Left ventricle myocardium inferior (tissue), 1 donor: ENCODE results near the gene CYTH4. TPM values are rescaled to one million over a fixed set of nuclear protein-coding genes. Genes with fewer than 3 reads are reported as not detected.

ENCODE experiments used
- DNase-seq: peaks from one replicate; pipeline ENCODE4 v3.0.0-alpha.2; 2020
- H3K27ac ChIP-seq: fragments of 200-600 bp; replicated peaks from 2 replicates; pipeline ENCODE4 v1.8.0; 2021
- H3K27me3 ChIP-seq: fragments of 200-600 bp; 2 replicates; pipeline ENCODE4 v1.8.0; 2021; ENCODE audit warnings: low read depth
- H3K36me3 ChIP-seq: fragments of 200-600 bp; 2 replicates; pipeline ENCODE4 v1.8.0; 2021
- H3K4me1 ChIP-seq: fragments of 200-600 bp; 2 replicates; pipeline ENCODE4 v1.8.0; 2021
- H3K4me3 ChIP-seq: fragments of 200-600 bp; 2 replicates; pipeline ENCODE4 v1.8.0; 2021; ENCODE audit warnings: mild to moderate bottlenecking, moderate library complexity
- H3K9me3 ChIP-seq: fragments of 200-600 bp; replicated peaks from 2 replicates; pipeline ENCODE4 v1.8.0; 2021
- CTCF ChIP-seq: fragments of 200-600 bp; IDR thresholded peaks from 2 replicates; pipeline ENCODE4 v1.8.0; 2021; ENCODE audit warnings: antibody characterized with exemption, mild to moderate bottlenecking, borderline replicate concordance
- intact Hi-C: fragments of 100-400 bp; cut with micrococcal nuclease; formaldehyde crosslinking; loops from one replicate; pipeline ENCODE4 v1.11.0; 2022
- total RNA-seq: library from RNA; stranded (reverse); fragmentation: NEBNext Ultra II Directional; extraction: Animal tissue kit (Norgen Biotek cat#: 25700); gene quantifications from one replicate; pipeline ENCODE4 v1.2.1, GENCODE V29; 2021
- donor health status: DM: no; HTN: yes; CAD: no; lungs with severe emphysema.

CYTH4 gene
- total RNA-seq, 1 donor from 2014 or later = 4.8 TPM

GRCh38 chr22:37284126-37284804 is 2.0 kb downstream of the CYTH4 start:
- H3K9me3 ChIP-seq = no peaks in the 10 kb centered on the region
- TF ChIP-seq CTCF = no peak
- peaks cover 11% of the 10 kb centered on the region for H3K4me1 ChIP-seq
- H3K4me3 ChIP-seq = peak overlapping the region; percentile 51
- H3K27ac ChIP-seq = peak overlapping the region; percentile 55
- intact Hi-C loops = no loop called here
- DNase-seq = no peak
- H3K36me3 ChIP-seq = no peaks in the 10 kb centered on the region
- H3K27me3 ChIP-seq = peaks cover 95% of the 10 kb centered on the region

GRCh38 chr22:37284805-37285355 is 2.6 kb downstream of the CYTH4 start:
- peak overlapping the region; percentile 51 for H3K4me3 ChIP-seq
- intact Hi-C loops = no loop called here
- no peak for TF ChIP-seq CTCF
- no peaks in the 10 kb centered on the region for H3K36me3 ChIP-seq
- peaks cover 11% of the 10 kb centered on the region for H3K4me1 ChIP-seq
- peak overlapping the region; percentile 55 for H3K27ac ChIP-seq
- peak; percentile 49 for DNase-seq
- H3K27me3 ChIP-seq = peaks cover 95% of the 10 kb centered on the region
- no peaks in the 10 kb centered on the region for H3K9me3 ChIP-seq

- H3K9me3 ChIP-seq = no peaks in the 10 kb centered on the region
- TF ChIP-seq CTCF = no peak
- intact Hi-C loops = no loop called here
- H3K27me3 ChIP-seq = peaks cover 93% of the 10 kb centered on the region
- H3K4me1 ChIP-seq = peaks cover 11% of the 10 kb centered on the region
- DNase-seq = no peak
- H3K4me3 ChIP-seq = peak overlapping the region; percentile 5
- no peaks in the 10 kb centered on the region for H3K36me3 ChIP-seq
- no peak overlapping the region for H3K27ac ChIP-seq
These were observed 3.6 kb downstream of the CYTH4 start for GRCh38 chr22:37285937-37286336.

GRCh38 chr22:37287550-37287951 is 5.2 kb downstream of the CYTH4 start:
- Histone ChIP-seq H3K4me3 (no peak overlapping the region), H3K27ac (no peak overlapping the region), H3K9me3 (peaks cover 4% of the 10 kb centered on the region), H3K4me1 (peaks cover 11% of the 10 kb centered on the region), H3K36me3 (no peaks in the 10 kb centered on the region), H3K27me3 (peaks cover 93% of the 10 kb centered on the region)
- intact Hi-C loops = no loop called here
- TF ChIP-seq CTCF = no peak
- no peak for DNase-seq

GRCh38 chr22:37288521-37288920 is 6.2 kb downstream of the CYTH4 start:
- Histone ChIP-seq H3K9me3 (peaks cover 4% of the 10 kb centered on the region), H3K4me3 (no peak overlapping the region), H3K27ac (no peak overlapping the region), H3K4me1 (peaks cover 11% of the 10 kb centered on the region), H3K27me3 (peaks cover 93% of the 10 kb centered on the region), H3K36me3 (no peaks in the 10 kb centered on the region)
- TF ChIP-seq CTCF = no peak
- DNase-seq = no peak
- intact Hi-C loops = no loop called here
